HFF-Myc (cell line): ENCODE measurements around the gene ECPAS.
"Not testable (repeated sequence)": the region's sequence is repeated elsewhere in the genome, so short reads cannot be mapped to it uniquely, and the experiment has no call there.

Experiments used
- DNase-seq: peaks from one replicate; pipeline ENCODE4 v3.0.0-alpha.2; 2011; ENCODE audit warnings: low read depth; ENCODE audit errors: extremely low read depth
- H3K4me3 ChIP-seq: replicated peaks from 2 replicates; pipeline ENCODE4 v1.5.1; 2011; ENCODE audit warnings: low read depth, mild to moderate bottlenecking, control low read depth, low read length
- TF ChIP-seq, protein P1 (sequence below): IDR thresholded peaks from 2 replicates; pipeline ENCODE4 v1.5.1; 2012; ENCODE audit warnings: mild to moderate bottlenecking, low read depth, low read length, control low read depth; ENCODE audit errors: missing control alignments

ECPAS gene

GRCh38 chr9:111454751-111455150 is 29.4 kb downstream of the ECPAS start:
- no peak for DNase-seq
- TF ChIP-seq, protein P1, sequence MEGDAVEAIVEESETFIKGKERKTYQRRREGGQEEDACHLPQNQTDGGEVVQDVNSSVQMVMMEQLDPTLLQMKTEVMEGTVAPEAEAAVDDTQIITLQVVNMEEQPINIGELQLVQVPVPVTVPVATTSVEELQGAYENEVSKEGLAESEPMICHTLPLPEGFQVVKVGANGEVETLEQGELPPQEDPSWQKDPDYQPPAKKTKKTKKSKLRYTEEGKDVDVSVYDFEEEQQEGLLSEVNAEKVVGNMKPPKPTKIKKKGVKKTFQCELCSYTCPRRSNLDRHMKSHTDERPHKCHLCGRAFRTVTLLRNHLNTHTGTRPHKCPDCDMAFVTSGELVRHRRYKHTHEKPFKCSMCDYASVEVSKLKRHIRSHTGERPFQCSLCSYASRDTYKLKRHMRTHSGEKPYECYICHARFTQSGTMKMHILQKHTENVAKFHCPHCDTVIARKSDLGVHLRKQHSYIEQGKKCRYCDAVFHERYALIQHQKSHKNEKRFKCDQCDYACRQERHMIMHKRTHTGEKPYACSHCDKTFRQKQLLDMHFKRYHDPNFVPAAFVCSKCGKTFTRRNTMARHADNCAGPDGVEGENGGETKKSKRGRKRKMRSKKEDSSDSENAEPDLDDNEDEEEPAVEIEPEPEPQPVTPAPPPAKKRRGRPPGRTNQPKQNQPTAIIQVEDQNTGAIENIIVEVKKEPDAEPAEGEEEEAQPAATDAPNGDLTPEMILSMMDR = no peak
- H3K4me3 ChIP-seq = no peak overlapping the region

DNA sequence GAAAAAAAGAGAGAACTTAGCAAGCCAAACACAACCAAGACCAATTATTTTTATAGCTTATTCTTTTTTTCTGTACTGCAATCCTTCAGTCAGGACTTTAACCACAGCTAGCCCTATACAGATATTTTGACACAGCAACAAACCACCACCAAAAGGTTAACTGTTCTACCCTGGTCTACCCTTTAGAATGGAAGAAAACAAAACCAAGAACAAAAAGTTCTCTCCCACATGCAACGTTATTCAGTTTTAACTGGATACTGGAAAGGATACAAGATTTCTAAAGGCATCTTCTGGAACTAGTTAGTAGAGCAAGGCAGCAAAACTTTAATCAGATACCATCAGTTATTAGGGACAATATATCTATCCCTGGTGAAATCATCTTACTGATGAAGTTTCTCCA is 32.6 kb downstream of the ECPAS start:
- no peak overlapping the region for H3K4me3 ChIP-seq
- TF ChIP-seq, protein P1 = no peak
- DNase-seq = no peak

DNA sequence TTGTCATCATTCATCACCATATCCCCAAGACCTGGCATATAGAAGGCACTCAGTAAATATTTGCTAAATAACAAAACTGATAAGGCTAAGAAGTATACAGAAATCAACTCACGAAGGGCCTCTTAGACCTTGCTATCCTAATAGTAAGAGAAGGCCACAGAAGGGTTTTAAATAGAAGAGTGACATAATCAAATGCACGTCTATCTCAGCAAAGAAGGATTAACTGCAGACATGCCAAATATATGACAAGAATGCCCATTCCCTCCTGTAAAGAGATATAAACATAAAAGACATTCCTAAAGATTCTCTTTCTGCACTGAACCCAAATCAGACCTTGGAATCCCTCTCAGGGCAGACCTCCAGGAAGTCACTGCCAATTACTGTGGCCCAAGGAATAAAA is 34.1 kb downstream of the ECPAS start:
- no peak for DNase-seq
- TF ChIP-seq, protein P1 = no peak

GRCh38 chr9:111449705-111450104 is 34.5 kb downstream of the ECPAS start:
- H3K4me3 ChIP-seq = no peak overlapping the region
- TF ChIP-seq, protein P1 = no peak
- DNase-seq = no peak

More for the DNA sequence above, 34.1 kb downstream of the ECPAS start:
- no peak overlapping the region for H3K4me3 ChIP-seq

DNA sequence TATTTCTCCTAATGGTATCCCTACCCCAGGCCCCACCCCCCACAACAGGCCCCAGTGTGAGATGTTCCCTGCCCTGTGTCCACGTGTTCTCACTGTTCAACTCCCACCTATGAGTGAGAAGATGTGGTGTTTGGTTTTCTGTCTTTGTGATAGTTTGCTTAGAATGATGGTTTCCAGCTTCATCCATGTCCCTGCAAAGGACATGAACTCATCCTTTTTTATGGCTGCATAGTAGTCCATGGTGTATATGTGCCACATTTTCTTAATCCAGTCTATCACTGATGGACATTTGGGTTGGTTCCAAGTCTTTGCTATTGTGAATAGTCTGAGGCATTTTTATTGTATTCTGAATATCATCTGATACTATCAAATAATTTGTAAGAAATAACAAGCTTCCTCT is 38.4 kb downstream of the ECPAS start:
- H3K4me3 ChIP-seq, DNase-seq: not testable (repeated sequence)

DNA sequence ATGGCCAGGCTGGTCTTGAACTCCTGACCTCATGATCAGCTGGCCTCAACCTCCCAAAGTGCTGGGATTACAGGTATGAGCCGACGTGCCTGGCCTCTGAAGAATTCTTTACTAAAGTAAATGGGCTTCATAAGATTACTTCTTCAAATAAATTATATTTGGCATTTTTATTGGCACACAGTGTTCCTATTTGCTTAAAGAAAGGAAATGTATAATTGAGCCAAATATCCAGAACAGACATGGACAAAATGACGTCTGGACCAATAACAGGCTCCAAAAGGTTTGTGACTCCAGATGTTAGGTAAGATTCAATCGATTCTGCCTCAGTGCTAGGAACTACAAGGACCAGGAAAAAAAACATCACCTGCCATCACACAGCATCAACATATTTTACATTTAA is 40.7 kb downstream of the ECPAS start:
- no peak for DNase-seq
- TF ChIP-seq, protein P1 = no peak
- no peak overlapping the region for H3K4me3 ChIP-seq

- DNase-seq = no peak
- TF ChIP-seq, protein P1 = no peak
- H3K4me3 ChIP-seq = no peak overlapping the region
Measured at GRCh38 chr9:111442360-111443027, 41.7 kb downstream of the ECPAS start.
